Middle frontal gyrus (tissue), 1 donor: ENCODE results near the gene PAN3.

Experiments
- DNase-seq: peaks from one replicate; pipeline ENCODE4 v3.0.0-alpha.2; 2015; ENCODE audit warnings: low spot score; ENCODE audit errors: extremely low spot score

Gene PAN3

DNA sequence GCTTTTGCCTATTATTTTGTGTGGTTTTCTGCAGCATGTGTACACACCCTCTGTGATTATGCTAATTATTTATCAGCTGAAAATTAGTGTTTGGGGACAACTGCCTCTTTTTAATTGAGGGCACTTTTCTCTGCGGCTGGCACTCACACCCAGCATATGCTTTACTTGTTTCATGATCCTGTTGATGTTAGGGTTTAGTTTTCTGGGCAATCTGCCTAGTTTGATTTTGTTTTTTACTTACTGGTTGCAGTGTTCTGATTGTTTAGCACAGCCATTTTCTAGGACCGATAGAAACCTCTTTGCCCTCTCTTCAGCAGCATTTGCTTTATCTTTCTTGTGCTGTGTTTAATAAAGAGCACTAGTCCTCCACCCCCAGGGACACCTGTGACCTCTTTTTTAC, 161.6 kb downstream of the PAN3 start:
- no peak for DNase-seq

DNA sequence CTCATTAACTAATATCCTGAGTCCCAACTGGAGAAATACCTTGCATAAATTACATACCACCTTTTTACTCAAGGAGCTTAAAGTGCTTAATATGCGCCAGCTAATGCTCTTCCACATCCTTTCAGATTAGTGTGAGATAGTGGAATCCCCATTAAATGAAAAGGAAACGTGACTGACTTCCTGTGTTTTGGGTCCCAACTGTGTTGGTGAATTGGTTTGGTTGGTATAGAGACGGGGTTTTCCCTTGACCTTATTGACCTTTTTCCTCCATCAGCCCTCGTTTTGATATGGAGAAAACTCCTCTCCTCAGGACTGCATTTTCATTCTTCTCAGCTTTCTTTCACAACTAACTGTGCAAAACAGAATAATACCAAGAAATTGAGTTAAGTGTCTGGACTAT, 163.5 kb downstream of the PAN3 start:
- DNase-seq, result no peak

DNA sequence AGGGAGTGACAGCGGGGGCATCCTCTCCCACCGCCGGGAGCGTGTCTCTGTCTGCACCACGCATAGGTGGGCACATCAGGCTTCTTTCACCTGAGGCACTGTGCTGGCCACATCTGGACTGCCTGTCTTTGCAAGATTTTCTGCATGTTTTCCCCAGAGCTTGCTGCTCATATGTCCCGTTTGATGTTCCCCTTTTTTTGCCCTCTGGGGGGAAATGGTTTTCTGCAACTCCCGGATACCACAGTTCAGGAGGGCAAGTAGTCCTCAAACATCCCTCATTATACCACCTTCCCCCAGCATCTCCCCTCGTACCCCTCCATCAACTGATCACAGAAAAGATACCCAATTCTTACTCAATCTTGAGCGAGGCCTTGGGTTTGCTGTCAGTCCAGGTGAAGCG, 168.0 kb downstream of the PAN3 start:
- no peak for DNase-seq

DNA sequence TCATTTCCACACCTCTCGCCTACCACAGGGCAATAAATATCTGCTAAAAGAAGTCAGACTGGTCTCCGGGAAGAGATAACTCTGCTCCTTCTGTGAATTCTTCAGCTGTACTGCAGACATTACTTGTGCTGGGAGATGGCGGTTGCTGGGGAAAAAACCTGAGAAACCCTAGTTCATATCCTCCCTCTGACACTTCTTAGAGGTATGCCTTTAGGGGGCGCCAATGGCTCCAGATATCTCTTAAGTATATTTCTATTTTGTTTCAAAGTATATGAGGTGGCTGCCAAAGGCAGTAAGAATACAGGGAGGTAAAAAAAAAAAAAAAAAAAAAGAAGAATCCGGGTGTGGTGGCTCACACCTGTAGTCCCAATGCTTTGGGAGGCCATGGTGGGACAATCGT, 175.2 kb downstream of the PAN3 start:
- no peak for DNase-seq

DNA sequence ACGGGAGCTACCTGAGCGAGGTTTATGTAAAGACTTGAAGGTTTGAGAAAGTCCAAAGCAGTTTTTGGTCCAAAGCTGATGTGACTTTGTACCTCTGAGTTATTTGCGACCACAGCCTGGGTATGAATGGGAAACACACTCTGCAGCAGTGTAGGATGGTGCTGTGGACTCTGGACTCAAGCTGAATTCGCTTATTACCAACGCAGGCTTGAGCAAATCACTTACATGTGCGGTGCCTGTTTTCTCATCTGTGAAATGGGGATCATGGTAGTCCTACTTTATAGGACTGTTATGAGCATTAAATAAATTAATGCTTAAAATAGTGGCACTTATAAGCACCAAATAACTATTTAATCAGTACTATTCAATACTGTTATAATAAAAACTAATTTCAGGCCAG, 176.5 kb downstream of the PAN3 start:
- no peak for DNase-seq

DNA sequence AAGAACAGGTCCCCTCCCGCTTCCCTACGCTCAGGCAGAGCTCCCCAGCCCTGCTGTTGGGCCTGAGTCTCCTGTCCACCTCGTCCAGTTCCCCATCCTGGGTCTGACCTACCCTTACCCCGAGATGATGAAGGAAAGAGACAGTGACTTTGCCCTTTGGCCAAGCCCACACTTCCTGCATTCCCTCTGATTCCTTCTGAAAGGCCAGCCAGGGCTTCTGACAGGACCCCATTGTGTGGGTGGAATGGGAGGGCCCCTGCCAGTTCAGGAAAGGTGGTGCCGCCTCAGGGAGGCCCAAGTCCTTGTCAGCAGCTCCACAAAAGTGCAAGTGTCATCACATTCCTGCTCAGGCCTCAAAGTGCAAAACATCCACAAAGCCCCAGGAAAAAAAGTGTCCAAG, 177.8 kb downstream of the PAN3 start:
- DNase-seq, result no peak

DNA sequence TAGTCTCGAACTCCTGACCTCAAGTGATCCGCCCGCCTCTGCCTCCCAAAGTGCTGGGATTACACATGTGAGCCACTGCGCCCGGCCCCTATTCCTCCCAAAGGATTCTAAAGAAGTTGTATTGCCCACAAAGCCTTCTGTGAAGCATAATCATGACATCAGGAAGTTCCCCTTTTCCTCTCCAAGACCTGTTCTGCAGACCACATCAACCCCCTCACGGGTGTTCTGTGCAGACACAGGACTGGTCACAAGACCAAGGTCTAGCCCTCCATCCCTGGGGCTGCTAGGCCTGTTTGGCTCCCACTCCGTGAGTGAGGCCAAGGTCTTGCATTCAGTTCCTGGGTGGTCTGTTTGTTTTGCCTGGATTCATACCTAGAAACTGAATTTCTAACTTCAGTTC, 178.5 kb downstream of the PAN3 start:
- DNase-seq, result no peak

DNA sequence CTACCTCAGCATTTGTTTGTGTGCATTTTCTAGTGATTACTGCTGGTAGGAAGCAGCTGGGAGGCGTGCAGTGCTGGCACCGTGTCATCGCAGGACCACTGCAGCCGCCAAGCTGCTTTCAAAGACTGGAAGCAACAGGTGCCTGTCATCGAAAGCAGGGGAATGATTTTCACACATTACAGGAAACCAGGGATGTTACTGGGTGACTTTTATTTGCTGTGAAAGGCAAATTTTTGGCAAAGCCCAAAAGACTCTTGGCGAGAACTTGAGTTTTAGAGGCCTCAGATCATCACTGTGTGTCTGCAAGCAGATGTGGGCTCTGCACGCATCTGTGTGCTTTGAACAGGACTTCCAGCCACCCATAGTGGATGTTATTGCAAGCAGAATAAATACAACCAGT, 180.2 kb downstream of the PAN3 start:
- no peak for DNase-seq

DNA sequence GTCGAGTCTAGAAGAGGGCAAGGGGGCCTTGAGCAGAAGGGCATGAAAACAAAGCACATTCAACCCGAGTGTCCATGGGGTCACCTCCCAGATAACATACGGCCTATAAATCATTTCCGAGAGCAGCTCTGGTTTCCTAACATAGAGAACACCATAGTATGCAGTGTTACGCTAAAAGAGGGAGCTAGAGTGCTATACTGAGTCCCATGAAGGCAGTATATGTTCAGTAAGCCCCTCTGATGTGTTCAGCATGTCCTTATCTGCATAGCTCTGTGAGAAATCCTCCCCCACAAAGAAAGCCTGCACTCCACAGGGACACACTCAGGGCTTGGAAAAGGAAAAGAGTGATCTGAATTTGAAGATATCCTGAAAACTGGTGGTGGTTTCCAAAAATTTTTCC, 181.2 kb downstream of the PAN3 start:
- no peak for DNase-seq

DNA sequence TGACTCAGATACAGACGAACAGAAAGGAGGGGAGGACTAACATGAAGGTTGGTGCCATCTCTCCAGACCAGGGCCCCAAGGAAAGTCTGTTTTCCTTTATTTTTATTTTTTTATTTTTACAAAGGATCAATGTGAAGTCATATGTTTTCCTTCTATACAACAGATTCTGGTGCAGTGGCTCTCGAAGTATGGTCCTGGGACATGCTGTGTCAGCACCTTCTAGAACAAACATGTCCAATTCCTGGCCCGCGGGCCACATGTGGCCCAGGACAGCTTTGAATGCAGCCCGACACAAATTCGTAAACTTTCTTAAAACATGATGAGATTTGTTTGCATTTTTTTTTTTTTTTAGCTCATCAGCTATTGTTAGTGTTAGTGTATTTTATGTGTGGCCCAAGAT, 181.9 kb downstream of the PAN3 start:
- no peak for DNase-seq

DNA sequence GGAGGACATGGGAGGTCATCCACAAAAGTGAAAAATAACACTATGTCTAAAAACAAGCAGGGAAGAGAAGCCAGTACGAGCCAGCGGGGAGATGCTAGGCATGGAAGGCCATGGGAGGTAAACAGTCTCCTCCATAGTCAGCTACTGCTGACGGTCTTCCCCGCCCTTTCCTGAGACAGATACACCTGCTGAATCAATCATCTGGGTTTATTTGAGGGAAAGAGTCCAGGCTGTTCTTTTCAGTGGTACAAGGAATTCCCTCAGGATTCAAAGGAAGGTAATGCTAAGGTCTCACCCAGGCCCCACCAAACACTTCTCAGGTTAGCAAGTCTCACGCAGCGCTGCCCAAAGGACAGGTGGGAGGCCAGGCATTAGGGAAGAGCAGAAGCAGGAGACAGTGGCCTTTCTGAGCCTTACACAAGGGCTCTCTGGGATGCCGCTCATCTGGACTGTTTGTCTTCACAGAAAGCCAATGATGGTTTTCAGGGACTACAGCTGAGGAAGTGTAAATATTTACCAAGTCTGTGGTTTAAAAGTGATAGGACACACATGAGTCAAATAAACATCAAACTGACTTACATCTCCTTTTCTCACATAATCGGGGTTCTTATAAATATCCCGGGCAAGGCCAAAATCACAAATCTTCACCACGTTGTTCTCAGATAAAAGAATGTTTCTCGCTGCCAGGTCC, 182.7 kb downstream of the PAN3 start:
- no peak for DNase-seq

DNA sequence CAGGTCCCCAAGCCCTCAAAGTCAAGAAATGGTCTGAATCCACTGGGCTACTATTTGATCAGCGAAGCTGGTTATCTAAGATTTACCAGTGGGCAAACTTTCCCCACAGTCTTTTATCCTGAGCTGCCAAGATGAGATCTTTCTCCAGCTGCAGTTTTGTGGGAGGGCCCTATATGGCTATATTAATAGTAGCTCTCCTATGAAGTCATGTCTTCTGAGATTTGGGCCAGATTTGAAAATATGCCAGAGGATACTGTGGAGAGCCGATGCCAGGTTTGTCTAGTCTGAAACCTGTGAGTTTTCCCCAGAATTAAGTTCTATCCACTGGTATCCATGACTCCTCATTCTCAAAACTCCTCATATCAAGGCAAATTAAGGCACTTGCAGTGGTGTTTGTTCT, 183.4 kb downstream of the PAN3 start:
- DNase-seq, result no peak

DNA sequence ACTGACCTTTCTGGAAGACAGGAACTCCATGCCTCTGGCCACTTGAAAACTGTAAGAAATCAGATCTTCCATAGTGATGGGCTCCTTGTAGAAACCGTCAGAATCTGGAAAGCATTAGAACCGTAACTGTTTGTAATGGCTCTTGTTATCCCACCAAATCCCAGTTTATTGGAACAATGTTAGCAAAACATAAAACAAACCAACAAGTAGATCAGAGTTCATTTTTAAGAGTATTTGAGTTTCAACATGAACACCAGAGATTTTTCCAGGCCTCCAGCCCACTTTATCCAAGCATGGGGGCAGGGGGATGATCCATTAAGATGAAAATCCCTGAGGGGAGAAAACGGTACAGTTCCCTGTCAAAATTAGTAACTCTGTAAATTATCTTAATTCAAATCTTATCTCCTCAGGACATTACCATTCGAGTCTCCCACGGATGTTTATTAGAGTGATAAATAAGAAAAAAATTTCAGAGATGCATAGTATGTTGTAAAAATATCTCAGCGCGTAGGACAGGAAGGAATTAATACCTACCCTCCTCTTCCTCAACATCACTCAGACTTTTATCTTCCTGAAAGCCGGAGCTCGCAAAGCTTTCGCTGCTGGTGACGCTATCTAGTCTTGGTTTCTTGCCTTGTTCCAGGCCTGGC, 184.0 kb downstream of the PAN3 start:
- no peak for DNase-seq

DNA sequence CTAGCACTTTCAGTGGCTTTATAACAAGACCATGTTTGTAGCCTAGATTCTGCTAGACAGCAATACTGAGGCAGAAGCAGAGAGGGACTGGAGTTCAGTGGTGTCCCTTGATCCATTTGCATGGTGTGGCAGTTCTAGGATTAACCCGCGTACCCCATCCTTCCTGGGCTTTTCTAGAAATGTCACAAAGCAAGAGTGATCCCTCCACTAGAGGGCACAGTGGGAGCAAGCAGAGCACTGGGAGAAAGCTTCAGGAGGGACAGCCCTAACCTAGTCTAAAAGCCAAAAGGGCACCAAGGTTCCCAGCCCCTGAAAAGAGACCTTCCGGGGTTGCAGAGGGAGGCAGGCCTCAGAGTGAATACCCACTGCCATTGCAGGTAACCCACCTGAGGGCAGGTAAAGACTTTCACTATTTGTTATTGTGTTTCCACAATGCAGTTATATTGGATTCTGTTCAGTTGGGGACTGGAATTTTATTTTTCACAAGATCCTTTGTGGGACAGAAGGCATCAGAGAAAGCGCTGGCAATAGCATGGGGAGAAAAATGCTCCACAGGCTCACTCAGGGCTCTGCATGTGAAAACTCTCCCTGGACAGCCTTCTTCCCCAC, 185.9 kb downstream of the PAN3 start:
- no peak for DNase-seq

DNA sequence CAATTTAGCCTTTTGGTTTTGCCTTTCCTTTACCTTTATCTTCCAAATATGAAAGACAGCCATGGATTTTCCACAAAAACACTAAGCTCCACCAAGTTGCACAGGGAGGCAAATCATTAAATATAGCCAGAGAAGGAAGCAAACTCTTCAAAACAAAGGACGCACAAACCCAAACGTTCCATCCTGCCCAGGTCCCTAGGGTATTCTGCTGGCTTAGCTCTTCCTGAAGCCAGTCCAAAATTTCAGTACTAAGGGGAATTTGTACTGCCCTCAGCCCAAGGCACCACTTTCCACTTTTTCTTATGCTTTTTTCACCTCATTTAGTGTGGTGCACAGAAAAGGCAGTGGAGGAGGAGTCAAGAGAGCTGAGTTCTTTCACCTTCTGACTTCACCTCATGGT, 186.7 kb downstream of the PAN3 start:
- no peak for DNase-seq

DNA sequence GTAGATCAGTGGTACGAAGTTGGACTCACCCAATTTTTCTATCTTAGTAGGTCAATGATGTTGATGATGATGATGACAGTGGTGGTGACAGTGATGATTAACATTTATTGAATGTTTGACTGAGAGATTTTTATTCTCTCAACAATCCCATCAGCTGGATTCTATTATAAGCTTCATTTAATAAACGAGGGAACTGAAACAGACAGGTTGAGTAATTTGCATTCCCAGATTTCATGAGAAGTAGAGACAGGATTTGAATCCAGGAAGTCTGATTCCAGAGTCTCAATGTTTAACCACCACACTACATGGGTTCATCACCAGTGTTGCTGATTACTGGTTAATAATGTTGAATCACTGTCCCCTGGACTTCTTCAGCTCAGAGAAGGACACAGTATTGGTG, 187.7 kb downstream of the PAN3 start:
- no peak for DNase-seq

DNA sequence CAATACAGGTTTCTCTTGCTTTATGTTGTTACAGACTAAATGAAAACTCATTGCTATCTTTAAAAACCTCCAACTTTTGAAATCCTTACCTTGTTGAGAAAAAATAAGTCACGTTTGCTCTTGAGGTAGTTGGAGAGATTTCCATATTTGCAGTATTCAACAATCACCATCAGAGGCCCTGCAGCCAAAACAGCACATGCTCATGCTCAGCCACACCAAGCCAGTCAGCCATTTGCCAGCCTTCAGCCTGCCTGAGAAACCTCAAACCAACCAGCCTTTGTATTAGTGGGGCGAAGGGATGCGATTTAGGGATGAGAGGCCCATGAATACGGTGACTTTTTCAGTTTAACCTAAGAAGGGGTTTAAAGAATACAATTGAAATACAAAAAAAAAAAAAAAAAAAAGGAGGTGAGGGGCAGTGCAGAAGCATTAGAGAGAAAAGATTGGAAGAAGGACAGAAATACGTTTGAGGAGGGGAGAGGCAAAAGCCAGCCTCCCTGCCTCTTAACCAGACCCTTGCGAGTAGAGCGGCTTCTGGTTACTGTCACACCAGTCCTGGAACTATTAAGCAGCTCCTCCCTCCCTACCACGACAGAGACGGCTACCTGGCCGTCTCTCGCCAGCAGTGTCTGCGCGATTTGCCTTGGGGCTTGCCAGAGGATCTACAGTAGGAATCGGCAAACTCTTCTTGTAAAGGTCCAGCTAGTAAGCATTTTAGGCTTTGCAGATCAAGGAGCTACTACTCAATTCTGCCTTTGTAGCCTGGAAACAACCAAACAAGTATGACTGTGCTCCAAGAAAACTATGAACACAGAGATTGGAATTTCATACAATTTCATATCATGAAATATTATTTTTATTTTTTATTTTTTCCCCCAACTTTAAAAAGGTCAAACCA, 189.3 kb downstream of the PAN3 start:
- DNase-seq, result no peak

DNA sequence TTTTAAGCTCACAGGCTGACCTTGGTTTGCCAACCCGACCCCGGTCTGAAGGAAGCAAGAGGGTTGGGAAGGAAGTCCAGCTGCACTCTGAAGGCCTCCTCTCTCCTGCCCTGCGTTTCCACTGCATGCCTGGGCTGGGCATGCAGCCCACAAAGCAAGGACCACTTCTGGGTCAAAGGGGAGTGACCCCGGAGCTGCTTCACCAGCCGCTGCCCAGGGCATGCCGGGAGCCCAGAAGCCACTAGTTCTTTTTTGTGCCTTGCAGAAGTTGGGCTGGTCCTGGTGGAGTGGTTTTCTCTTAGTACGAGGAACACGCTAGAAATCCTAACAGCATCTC, 189.9 kb downstream of the PAN3 start:
- DNase-seq, result no peak

DNA sequence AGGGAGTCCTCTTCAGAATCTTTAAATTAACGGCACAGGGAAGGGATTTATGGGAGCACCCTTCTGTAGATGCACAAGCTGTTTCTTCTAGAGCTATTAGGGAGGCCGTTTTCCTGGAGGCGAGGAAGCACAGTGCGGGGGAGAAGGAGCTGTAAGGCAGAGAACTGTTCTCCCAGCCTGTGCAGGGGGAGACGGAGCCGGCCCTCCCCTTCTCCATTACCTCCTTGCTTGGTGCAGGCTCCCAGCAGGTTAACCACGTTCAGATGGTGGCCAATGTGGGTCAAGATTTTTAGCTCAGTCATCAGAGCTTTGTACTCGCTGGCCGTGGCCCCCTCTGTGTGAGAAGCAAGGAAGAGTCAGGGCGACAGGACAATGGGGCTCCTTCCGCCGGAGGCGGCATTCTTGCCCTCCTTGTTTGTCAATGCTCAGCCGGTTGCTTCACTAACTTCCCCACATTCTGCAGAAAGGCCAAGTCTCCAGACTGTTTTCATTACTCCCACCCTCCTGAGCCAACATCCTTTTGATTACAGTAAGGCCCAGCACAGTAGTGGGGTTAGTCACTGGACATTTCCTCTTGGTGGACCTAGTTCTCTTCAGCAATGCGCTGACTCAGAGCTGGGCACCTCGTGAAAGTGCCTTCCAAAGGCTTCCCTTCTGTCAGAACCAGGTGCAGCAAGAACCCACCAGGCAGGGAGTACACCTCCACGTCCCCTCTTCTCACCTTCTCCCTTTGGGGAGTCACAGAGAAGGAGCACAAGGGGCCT, 191.2 kb downstream of the PAN3 start:
- DNase-seq, result no peak

DNA sequence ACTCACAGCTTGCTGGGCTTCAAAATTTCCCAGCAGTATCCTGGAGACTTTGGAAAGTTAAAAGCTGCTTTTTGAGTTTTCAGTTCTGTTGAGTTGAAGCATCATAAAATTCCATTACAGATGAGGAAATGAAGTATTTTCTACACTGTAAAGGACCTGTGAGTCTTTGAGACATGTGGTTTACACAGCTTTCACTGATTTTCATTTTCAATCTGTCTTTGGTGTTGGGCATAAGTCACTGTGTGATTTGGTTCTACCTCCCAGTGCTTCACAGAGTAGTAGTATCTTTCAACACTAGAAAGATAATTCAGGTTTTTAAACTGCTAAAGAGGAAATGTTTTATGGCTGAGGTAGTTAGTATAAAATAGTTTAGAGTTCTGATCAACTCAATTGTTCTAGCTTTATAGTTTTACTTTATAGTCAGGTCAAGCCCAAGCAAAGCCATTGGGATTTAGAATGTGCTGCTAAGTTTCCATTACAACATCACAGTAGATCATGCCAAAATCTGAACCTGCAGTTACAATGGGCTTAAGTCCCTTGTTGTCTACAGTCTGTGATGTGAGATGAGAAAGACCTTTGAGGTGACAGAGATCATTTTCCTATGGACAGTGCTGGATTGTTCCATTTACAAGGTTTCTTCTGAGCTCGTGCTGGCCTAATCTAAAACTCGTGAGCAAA, 195.0 kb downstream of the PAN3 start:
- no peak for DNase-seq

DNA sequence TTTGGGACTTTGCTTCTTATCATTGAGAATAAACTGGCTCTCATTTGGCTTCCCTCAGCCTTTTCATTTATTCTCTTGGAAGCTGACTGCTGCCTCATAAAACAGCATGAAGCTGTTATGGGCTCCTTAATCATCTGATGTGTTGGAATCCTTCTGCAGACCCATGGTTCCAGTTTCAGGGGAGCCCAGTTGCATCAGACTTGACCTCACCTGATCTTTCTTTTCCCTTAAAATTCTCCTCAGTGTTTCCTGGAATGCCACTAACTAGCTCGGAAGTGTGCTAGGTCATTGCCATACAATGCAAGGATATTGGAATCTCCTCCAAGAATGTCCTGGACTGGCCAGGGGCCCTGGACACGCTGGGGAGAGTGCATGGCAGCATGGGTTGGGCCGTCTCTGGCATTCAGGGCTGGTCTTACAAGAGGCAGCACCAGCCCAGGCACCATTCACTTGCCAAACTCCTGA, 197.9 kb downstream of the PAN3 start:
- no peak for DNase-seq
